Lung (tissue), 12 donors: ENCODE results near the gene EVC2. TPM values are rescaled to one million over a fixed set of nuclear protein-coding genes. Genes with fewer than 3 reads are reported as not detected.

ENCODE experiments used
- ATAC-seq: fragments of 200-7000 bp; cut with Tn5 transposase; one replicate; pipeline ENCODE4 v1.9.1; 2020; ENCODE audit warnings: moderate number of reproducible peaks; ENCODE audit not compliant: insufficient read depth, low FRiP score
- DNase-seq, 3 donors: peaks; one replicate each; pipeline ENCODE4 v3.0.0-alpha.2; 2013 to 2017
- H3K27ac ChIP-seq, 2 donors: one replicate each; pipeline ENCODE4 v1.5.1; 2013; ENCODE audit warnings: mild to moderate bottlenecking in 2 of 2, moderate library complexity in 2 of 2, control low read depth in 1 of 2, inconsistent platforms in 1 of 2, low read depth in 1 of 2, low read length in 1 of 2
- H3K27me3 ChIP-seq, 3 donors: one replicate each; pipeline ENCODE4 v1.5.1; 2013; ENCODE audit warnings: low read length in 2 of 3; ENCODE audit not compliant: control insufficient read depth in 3 of 3, insufficient read depth in 3 of 3
- H3K36me3 ChIP-seq, 4 donors: one replicate each; pipeline ENCODE4 v1.5.1; 2013; ENCODE audit warnings: low read length in 4 of 4, mild to moderate bottlenecking in 1 of 4, moderate library complexity in 1 of 4; ENCODE audit not compliant: control insufficient read depth in 4 of 4, insufficient read depth in 4 of 4
- H3K4me1 ChIP-seq, 5 donors: one replicate each; pipeline ENCODE4 v1.5.1; 2013; ENCODE audit warnings: low read length in 5 of 5, mild to moderate bottlenecking in 2 of 5, moderate library complexity in 1 of 5; ENCODE audit not compliant: control insufficient read depth in 5 of 5, insufficient read depth in 5 of 5
- H3K4me3 ChIP-seq: one replicate; pipeline ENCODE4 v1.5.1; 2013; ENCODE audit warnings: mild to moderate bottlenecking, control low read depth, moderate library complexity
- H3K9ac ChIP-seq, 2 donors: one replicate each; pipeline ENCODE4 v1.5.1; 2013; ENCODE audit warnings: low read length in 2 of 2, control low read depth in 1 of 2; ENCODE audit not compliant: insufficient read depth in 1 of 2
- H3K9me3 ChIP-seq, 4 donors: one replicate each; pipeline ENCODE4 v1.5.1; 2013; ENCODE audit warnings: low read length in 3 of 4, mild to moderate bottlenecking in 1 of 4, moderate library complexity in 1 of 4; ENCODE audit not compliant: control insufficient read depth in 4 of 4, insufficient read depth in 3 of 4
- CTCF ChIP-seq: IDR thresholded peaks from 2 replicates; pipeline ENCODE4 v1.5.1; 2012; ENCODE audit warnings: mild to moderate bottlenecking; ENCODE audit errors: control extremely low read depth, extremely low read depth
- WGBS, 2 donors: extraction: QIAGEN DNeasy Blood & Tissue Kit; methylation state at CpG; one replicate each; pipeline ENCODE4 v1.1.7; 2013; 5-methylcytosine and 5-hydroxymethylcytosine counted together
- polyA plus RNA-seq, 2 donors: library from polyadenylated mRNA; stranded (reverse); fragments of 200-250 nt; gene quantifications; one replicate each; pipeline ENCODE4 v1.2.1, GENCODE V29; 2013
- total RNA-seq, 2 donors: library from RNA; depleted of rRNA in 1 of 2; stranded (reverse); fragments of >200 nt in 1 of 2; gene quantifications; one replicate each; pipeline ENCODE4 v1.2.1, GENCODE V29; 2014 to 2021
- donor health status: control.
- donor health status: control.
- donor health status: Bipolar disorder and iron deficiency.
- donor health status: healthy.
- donor health status: DM: yes; HTN: yes; CAD: no.

The EVC2 gene
- total and polyA plus RNA-seq, 4 donors = 1.5 to 11.9 (median 3.1) TPM

- Histone ChIP-seq H3K27me3 (no peaks in the 10 kb centered on the region), H3K4me3 (no peak overlapping the region), H3K9me3 (no peaks in the 10 kb centered on the region), H3K9ac (no peak overlapping the region), H3K27ac (no peak overlapping the region), H3K4me1 (no peaks in the 10 kb centered on the region), H3K36me3 (peaks cover 0 to 14% (median 3%) of the 10 kb centered on the region in 4 donors)
- WGBS, 2 donors = 85 to 86% methylated on average over 4 of the region's 4 CpGs
- ATAC-seq (no peak), DNase-seq (no peak)
- TF ChIP-seq CTCF = no peak
Measured at GRCh38 chr4:5592272-5592671, 116.1 kb downstream of the EVC2 start.

GRCh38 chr4:5589495-5589894 is 118.9 kb downstream of the EVC2 start:
- Histone ChIP-seq H3K9ac (no peak overlapping the region), H3K27me3 (no peaks in the 10 kb centered on the region), H3K9me3 (no peaks in the 10 kb centered on the region), H3K36me3 (peaks cover 0 to 14% (median 5%) of the 10 kb centered on the region in 4 donors), H3K4me3 (no peak overlapping the region), H3K4me1 (no peaks in the 10 kb centered on the region), H3K27ac (no peak overlapping the region)
- no peak for TF ChIP-seq CTCF
- DNase-seq (no peak), ATAC-seq (no peak)
- 92 to 97% methylated on average over 2 of the region's 2 CpGs for WGBS, 2 donors

- H3K9me3 ChIP-seq = no peaks in the 10 kb centered on the region
- no peak for TF ChIP-seq CTCF
- 92 to 95% methylated on average over 1 of the region's 1 CpG for WGBS, 2 donors
- H3K36me3 ChIP-seq = peaks cover 0 to 16% (median 7%) of the 10 kb centered on the region in 4 donors
- H3K27ac ChIP-seq = no peak overlapping the region
- H3K4me1 ChIP-seq = no peaks in the 10 kb centered on the region
- no peaks in the 10 kb centered on the region for H3K27me3 ChIP-seq
- no peak overlapping the region for H3K9ac ChIP-seq
- ATAC-seq (no peak), DNase-seq (no peak)
- no peak overlapping the region for H3K4me3 ChIP-seq
Measured at GRCh38 chr4:5588046-5588445, 120.3 kb downstream of the EVC2 start.

GRCh38 chr4:5575941-5576340 is 132.4 kb downstream of the EVC2 start:
- no peaks in the 10 kb centered on the region for H3K27me3 ChIP-seq
- no peaks in the 10 kb centered on the region for H3K4me1 ChIP-seq
- no peaks in the 10 kb centered on the region for H3K9me3 ChIP-seq
- ATAC-seq = no peak
- WGBS, 2 donors = 76 to 91% methylated on average over 5 of the region's 5 CpGs
- H3K9ac ChIP-seq = no peak overlapping the region
- TF ChIP-seq CTCF = no peak
- no peak overlapping the region for H3K4me3 ChIP-seq
- no peak overlapping the region for H3K27ac ChIP-seq
- peaks cover 0 to 21% (median 8%) of the 10 kb centered on the region in 4 donors for H3K36me3 ChIP-seq
- no peak for DNase-seq
